IPS DF 6.9 (cell line): ENCODE measurements around the gene CYP2W1.
"Not testable (repeated sequence)": the region's sequence is repeated elsewhere in the genome, so short reads cannot be mapped to it uniquely, and the experiment has no call there.

Experiments used
- DNase-seq: peaks from one replicate; pipeline ENCODE4 v3.0.0-alpha.2; 2013; ENCODE audit warnings: low read depth, low spot score
- H3K27ac ChIP-seq: one replicate; pipeline ENCODE4 v1.5.1; 2013; ENCODE audit warnings: low read length, control low read depth
- H3K27me3 ChIP-seq: 2 replicates; pipeline ENCODE4 v1.6.1; 2013; ENCODE audit warnings: mild to moderate bottlenecking, low read length; ENCODE audit not compliant: control insufficient read depth, insufficient read depth
- H3K36me3 ChIP-seq: 2 replicates; pipeline ENCODE4 v1.6.1; 2013; ENCODE audit warnings: low read length; ENCODE audit not compliant: control insufficient read depth, insufficient read depth
- H3K4me1 ChIP-seq: 2 replicates; pipeline ENCODE4 v1.6.1; 2013; ENCODE audit warnings: low read length; ENCODE audit not compliant: control insufficient read depth, insufficient read depth
- H3K4me3 ChIP-seq: 2 replicates; pipeline ENCODE4 v1.5.1; 2013; ENCODE audit warnings: mild to moderate bottlenecking, low read length
- H3K9me3 ChIP-seq: 2 replicates; pipeline ENCODE4 v1.6.1; 2013; ENCODE audit warnings: low read length, inconsistent platforms; ENCODE audit not compliant: control insufficient read depth, insufficient read depth
- WGBS: extraction: QIAGEN DNeasy Blood & Tissue Kit; methylation state at CpG from one replicate; pipeline ENCODE4 v1.1.7; 2013; ENCODE audit warnings: mixed read lengths, missing lambda C conversion rate; ENCODE audit not compliant: insufficient read length, insufficient coverage; 5-methylcytosine and 5-hydroxymethylcytosine counted together

The CYP2W1 gene

GRCh38 chr7:1034769-1035168 lies 51.8 kb downstream of the CYP2W1 start:
- H3K36me3 ChIP-seq, DNase-seq, H3K4me3 ChIP-seq, H3K4me1 ChIP-seq, H3K27me3 ChIP-seq, H3K9me3 ChIP-seq, H3K27ac ChIP-seq: not testable (repeated sequence)
- WGBS = no CpG with 5 or more reads among the region's 1 CpG

GRCh38 chr7:1036164-1036928 lies 53.4 kb downstream of the CYP2W1 start:
- not testable (repeated sequence) for H3K27ac ChIP-seq, H3K4me3 ChIP-seq, H3K27me3 ChIP-seq, H3K9me3 ChIP-seq, H3K4me1 ChIP-seq, DNase-seq, H3K36me3 ChIP-seq
- no CpG with 5 or more reads among the region's 40 CpGs for WGBS
